GM19397 (cell line): ENCODE measurements around the gene RAD51B.
"Not testable (repeated sequence)": the region's sequence is repeated elsewhere in the genome, so short reads cannot be mapped to it uniquely, and the experiment has no call there.

Experiments
- ATAC-seq: cut with Tn5 transposase; IDR thresholded peaks from one replicate; pipeline ENCODE4 v1.9.1; 2021; ENCODE audit warnings: mild to moderate bottlenecking, moderate library complexity; ENCODE audit not compliant: unreplicated experiment

The RAD51B gene

GRCh38 chr14:68763843-68764242 lies 944.3 kb downstream of the RAD51B start:
- not testable (repeated sequence) for ATAC-seq

- ATAC-seq = no peak
Observed at GRCh38 chr14:68766299-68767247, 947.0 kb downstream of the RAD51B start.

- no peak for ATAC-seq
Observed at GRCh38 chr14:68767248-68767645, 947.7 kb downstream of the RAD51B start.

GRCh38 chr14:68768316-68768715 lies 948.7 kb downstream of the RAD51B start:
- no peak for ATAC-seq

GRCh38 chr14:68770051-68770450 lies 950.5 kb downstream of the RAD51B start:
- ATAC-seq = no peak

- no peak for ATAC-seq
Observed at GRCh38 chr14:68770553-68771286, 951.1 kb downstream of the RAD51B start.

- no peak for ATAC-seq
Observed at GRCh38 chr14:68771631-68772030, 952.1 kb downstream of the RAD51B start.

- no peak for ATAC-seq
Observed at GRCh38 chr14:68772761-68773381, 953.3 kb downstream of the RAD51B start.

GRCh38 chr14:68774771-68775613 lies 955.4 kb downstream of the RAD51B start:
- ATAC-seq = no peak

- ATAC-seq = no peak
Observed at GRCh38 chr14:68775614-68776126, 956.1 kb downstream of the RAD51B start.

- ATAC-seq = no peak
Observed at GRCh38 chr14:68777644-68778043, 958.1 kb downstream of the RAD51B start.
